OCI-LY7 (cell line): ENCODE measurements around the gene CAMKK1. TPM values are rescaled to one million over a fixed set of nuclear protein-coding genes. Genes with fewer than 3 reads are reported as not detected.

Source experiments
- BruUV-seq: library from RNA; stranded (reverse); fragments of 400-500 nt; replicated peaks from 2 replicates; lab custom pipeline; 2021; lab: Mats Ljungman, UMichigan
- CTCF ChIA-PET: fragments of 300-600 bp; sonication (Branson Sonifier 250); formaldehyde crosslinking; loops from one replicate; lab custom pipeline; 2022; ENCODE audit warnings: antibody characterized with exemption; ENCODE audit not compliant: unreplicated experiment; lab: Charles Lee
- POLR2A ChIA-PET: fragments of 300-600 bp; sonication (Branson Sonifier 250); formaldehyde crosslinking; loops from one replicate; lab custom pipeline; 2022; ENCODE audit warnings: antibody characterized with exemption; lab: Charles Lee
- DNase-seq: peaks from one replicate; pipeline ENCODE4 v3.0.0-alpha.2; 2015; ENCODE audit warnings: low spot score
- H2AFZ ChIP-seq: fragments of 200-600 bp; sonication (generic), shearing (Covaris generic); 2 replicates; pipeline ENCODE4 v1.6.1; 2014; ENCODE audit warnings: mild to moderate bottlenecking, antibody characterized with exemption, low read length, moderate library complexity
- H3K27ac ChIP-seq: fragments of 200-600 bp; sonication (generic); 2 replicates; pipeline ENCODE4 v1.5.1; 2014; ENCODE audit warnings: mixed run types, low read depth, mild to moderate bottlenecking, moderate library complexity, low read length, inconsistent platforms; ENCODE audit not compliant: poor library complexity, severe bottlenecking
- H3K36me3 ChIP-seq: fragments of 200-600 bp; sonication (generic); 2 replicates; pipeline ENCODE4 v1.6.1; 2014; ENCODE audit warnings: mild to moderate bottlenecking, antibody characterized with exemption, low read length, moderate library complexity, mixed read lengths; ENCODE audit not compliant: insufficient read depth
- H3K4me1 ChIP-seq: fragments of 200-600 bp; sonication (generic); 2 replicates; pipeline ENCODE4 v1.5.1; 2014; ENCODE audit warnings: mild to moderate bottlenecking, low read length; ENCODE audit not compliant: insufficient read depth, poor library complexity, severe bottlenecking
- H3K4me2 ChIP-seq: fragments of 200-600 bp; sonication (generic); 2 replicates; pipeline ENCODE4 v1.6.1; 2014; ENCODE audit warnings: mild to moderate bottlenecking, low read length
- H3K4me3 ChIP-seq: fragments of 200-600 bp; sonication (generic); 2 replicates; pipeline ENCODE4 v1.5.1; 2014; ENCODE audit warnings: mild to moderate bottlenecking, low read depth, low read length; ENCODE audit not compliant: poor library complexity, severe bottlenecking
- H3K79me2 ChIP-seq: fragments of 200-600 bp; sonication (generic); 2 replicates; pipeline ENCODE4 v1.6.1; 2016; ENCODE audit warnings: low read depth, mild to moderate bottlenecking, low read length, moderate library complexity, mixed read lengths; ENCODE audit not compliant: insufficient read depth
- H3K9me2 ChIP-seq: fragments of 200-600 bp; sonication (generic); 2 replicates; pipeline ENCODE4 v1.6.1; 2016; ENCODE audit warnings: mild to moderate bottlenecking, low read length, mixed read lengths; ENCODE audit not compliant: insufficient read depth
- H3K9me3 ChIP-seq: fragments of 200-600 bp; sonication (generic); 2 replicates; pipeline ENCODE4 v1.6.1; 2014; ENCODE audit warnings: mild to moderate bottlenecking, mixed run types, low read length, mixed read lengths
- H4K20me1 ChIP-seq: fragments of 200-600 bp; sonication (generic); 2 replicates; pipeline ENCODE4 v1.6.1; 2014; ENCODE audit warnings: mild to moderate bottlenecking, antibody characterized with exemption, low read length, moderate library complexity, mixed read lengths; ENCODE audit not compliant: insufficient read depth
- CTCF ChIP-seq: fragments of 200-600 bp; sonication (generic); conservative IDR thresholded peaks from 2 replicates; pipeline ENCODE4 v1.5.1; 2014; ENCODE audit warnings: mild to moderate bottlenecking, antibody characterized with exemption, low read length, moderate library complexity, mixed read lengths
- EZH2phosphoT487 ChIP-seq: fragments of 200-600 bp; sonication (generic); IDR thresholded peaks from 2 replicates; pipeline ENCODE4 v1.6.1; 2018; ENCODE audit warnings: low read depth, borderline replicate concordance, mild to moderate bottlenecking, mixed run types, antibody characterized with exemption, low read length, moderate library complexity, mixed read lengths
- intact Hi-C: fragments of 100-400 bp; cut with micrococcal nuclease; formaldehyde crosslinking; loops from one replicate; pipeline ENCODE4 v1.10.0; 2022; ENCODE audit not compliant: unreplicated experiment
- total RNA-seq, 2 experiments: library from RNA; depleted of rRNA in 1 of 2; stranded (reverse); fragments of >200 nt in 1 of 2; shearing (Covaris generic) in 1 of 2; gene quantifications; 2 replicates each; pipeline ENCODE4 v1.2.3, GENCODE V29; 2014 to 2022

The CAMKK1 gene
- total RNA-seq, 2 experiments from 2014 or later, result 2.7 TPM

GRCh38 chr17:3914312-3914670 lies 21.4 kb upstream of the CAMKK1 start:
- TF ChIP-seq EZH2phosphoT487 (no peak), CTCF (no peak)
- peak; percentile 91 for DNase-seq
- peaks cover 58% of the 10 kb centered on the region for H3K4me1 ChIP-seq
- peak overlapping the region; percentile 44 for H3K4me3 ChIP-seq
- no peaks in the 10 kb centered on the region for H4K20me1 ChIP-seq
- H3K4me2 ChIP-seq, result peak overlapping the region; percentile 59
- H3K9me3 ChIP-seq, result no peaks in the 10 kb centered on the region
- H3K9me2 ChIP-seq, result no peaks in the 10 kb centered on the region
- ChIA-PET POLR2A (interaction anchor here (0.7 to 1.5 kb wide), 4 partner anchors 9 to 82 kb away, joined by 3 to 6 read pairs (median 3); no protein-coding TSS in a partner anchor), CTCF (interaction anchor here (1.5 to 1.8 kb wide), 3 partner anchors 17 to 51 kb away, joined by 3 to 9 read pairs (median 4); no protein-coding TSS in a partner anchor)
- no peaks in the 10 kb centered on the region for H3K79me2 ChIP-seq
- H2AFZ ChIP-seq, result peak overlapping the region; percentile 58; the same call in 1 of the 2 replicates
- BruUV-seq, result no TSS peak
- H3K36me3 ChIP-seq, result no peaks in the 10 kb centered on the region
- intact Hi-C loops, result loop anchor here (1.0 to 5.0 kb wide), 3 partner anchors 47 to 91 kb away; partner anchors contain the start of gene NCBP3
- peak overlapping the region; percentile 68 for H3K27ac ChIP-seq

- POLR2A ChIA-PET, result interaction anchor here (1.0 to 1.5 kb wide), 3 partner anchors 48 to 82 kb away, joined by 3 to 6 read pairs (median 4); no protein-coding TSS in a partner anchor
- Histone ChIP-seq H4K20me1 (no peaks in the 10 kb centered on the region), H3K9me2 (no peaks in the 10 kb centered on the region), H3K36me3 (no peaks in the 10 kb centered on the region), H3K4me1 (peaks cover 58% of the 10 kb centered on the region), H3K9me3 (no peaks in the 10 kb centered on the region), H3K79me2 (no peaks in the 10 kb centered on the region), H2AFZ (peak overlapping the region; percentile 58; the same call in 1 of the 2 replicates), H3K4me3 (peak overlapping the region; percentile 44), H3K27ac (peak overlapping the region; percentile 68), H3K4me2 (peak overlapping the region; percentile 59)
- intact Hi-C loops, result loop anchor here (1.0 to 5.0 kb wide), 3 partner anchors 48 to 92 kb away; partner anchors contain the start of gene NCBP3
- BruUV-seq, result no TSS peak
- CTCF ChIA-PET, result interaction anchor here (0.6 to 1.8 kb wide), 4 partner anchors 16 to 1577 kb away, joined by 3 to 9 read pairs (median 4); no protein-coding TSS in a partner anchor
- DNase-seq, result peak; percentile 88
- TF ChIP-seq CTCF, result peak; percentile 99
- TF ChIP-seq EZH2phosphoT487, result no peak
These were observed 20.9 kb upstream of the CAMKK1 start for GRCh38 chr17:3913531-3914311.
